Hematopoietic multipotent progenitor cell treated with erythropoietin and hydrocortisone succinate and interleukin-3 and kit ligand, for 17 days (in vitro differentiated cells): ENCODE data around the gene RHOBTB1.
"Not testable (repeated sequence)": the region's sequence is repeated elsewhere in the genome, so short reads cannot be mapped to it uniquely, and the experiment has no call there.

Source experiments
- DNase-seq: peaks from one replicate; pipeline ENCODE4 v3.0.0-alpha.2; 2015; ENCODE audit warnings: low spot score

Gene RHOBTB1

GRCh38 chr10:60906825-60907224 lies 37.2 kb downstream of the RHOBTB1 start:
- DNase-seq: not testable (repeated sequence)

- DNase-seq: no peak
Measured at GRCh38 chr10:60906411-60906810, 37.6 kb downstream of the RHOBTB1 start.

GRCh38 chr10:60905580-60905979 lies 38.4 kb downstream of the RHOBTB1 start:
- no peak for DNase-seq

- DNase-seq: no peak
Measured at GRCh38 chr10:60903096-60903495, 40.9 kb downstream of the RHOBTB1 start.

GRCh38 chr10:60901561-60902235 lies 42.3 kb downstream of the RHOBTB1 start:
- no peak for DNase-seq

GRCh38 chr10:60899266-60899665 lies 44.7 kb downstream of the RHOBTB1 start:
- no peak for DNase-seq

- no peak for DNase-seq
Measured at GRCh38 chr10:60898321-60898720, 45.7 kb downstream of the RHOBTB1 start.

- DNase-seq: no peak
Measured at GRCh38 chr10:60896810-60897209, 47.2 kb downstream of the RHOBTB1 start.

- DNase-seq: no peak
Measured at GRCh38 chr10:60896033-60896432, 48.0 kb downstream of the RHOBTB1 start.

- no peak for DNase-seq
Measured at GRCh38 chr10:60894786-60895185, 49.2 kb downstream of the RHOBTB1 start.

GRCh38 chr10:60893231-60893630 lies 50.8 kb downstream of the RHOBTB1 start:
- no peak for DNase-seq

GRCh38 chr10:60892571-60892970 lies 51.4 kb downstream of the RHOBTB1 start:
- DNase-seq: no peak

GRCh38 chr10:60890811-60891210 lies 53.2 kb downstream of the RHOBTB1 start:
- no peak for DNase-seq

- no peak for DNase-seq
Measured at GRCh38 chr10:60883187-60883586, 60.8 kb downstream of the RHOBTB1 start.

- no peak for DNase-seq
Measured at GRCh38 chr10:60878224-60878623, 65.8 kb downstream of the RHOBTB1 start.

- DNase-seq: no peak
Measured at GRCh38 chr10:60877777-60878120, 66.2 kb downstream of the RHOBTB1 start.

GRCh38 chr10:60877061-60877776 lies 66.8 kb downstream of the RHOBTB1 start:
- no peak for DNase-seq

GRCh38 chr10:60873758-60874157 lies 70.2 kb downstream of the RHOBTB1 start:
- DNase-seq: no peak

- DNase-seq: no peak
Measured at GRCh38 chr10:60872451-60872850, 71.5 kb downstream of the RHOBTB1 start.

- no peak for DNase-seq
Measured at GRCh38 chr10:60871215-60871614, 72.8 kb downstream of the RHOBTB1 start.

- DNase-seq: no peak
Measured at GRCh38 chr10:60870803-60871202, 73.2 kb downstream of the RHOBTB1 start.

- no peak for DNase-seq
Measured at GRCh38 chr10:60870416-60870728, 73.6 kb downstream of the RHOBTB1 start.

GRCh38 chr10:60869652-60870415 lies 74.2 kb downstream of the RHOBTB1 start:
- DNase-seq: no peak
